ENCODE data around the gene ODAD3.

GRCh38 chr19:11479898-11480714 is 45.2 kb upstream of the ODAD3 start:
- TF ChIP-seq POLR2AphosphoS5 (IDR thresholded peaks at IDR 0.05; ENCODE audit: borderline replicate concordance, low read depth, low read length) (no peak), EZH2 (IDR thresholded peaks at IDR 0.05) (no peak)
